Mucosa of rectum (tissue), 2 donors: Measurements from ENCODE around the gene LCP1.

Experiments
- H3K27ac ChIP-seq, 2 donors: one replicate each; pipeline ENCODE4 v1.7.0; 2013; ENCODE audit warnings: inconsistent platforms in 2 of 2, low read depth in 2 of 2, low read length in 2 of 2
- H3K27me3 ChIP-seq, 2 donors: one replicate each; pipeline ENCODE4 v1.7.0; 2013; ENCODE audit warnings: low read length in 2 of 2; ENCODE audit not compliant: control insufficient read depth in 2 of 2, insufficient read depth in 2 of 2
- H3K36me3 ChIP-seq, 2 donors: one replicate each; pipeline ENCODE4 v1.7.0; 2013; ENCODE audit warnings: low read length in 2 of 2; ENCODE audit not compliant: control insufficient read depth in 2 of 2, insufficient read depth in 2 of 2
- H3K4me1 ChIP-seq, 2 donors: one replicate each; pipeline ENCODE4 v1.7.0; 2013; ENCODE audit warnings: low read length in 2 of 2, mild to moderate bottlenecking in 1 of 2; ENCODE audit not compliant: control insufficient read depth in 2 of 2, insufficient read depth in 2 of 2
- H3K4me3 ChIP-seq, 2 donors: one replicate each; pipeline ENCODE4 v1.7.0; 2013; ENCODE audit warnings: low read length in 2 of 2
- H3K9ac ChIP-seq, 2 donors: one replicate each; pipeline ENCODE4 v1.7.0; 2013; ENCODE audit warnings: low read length in 2 of 2, low read depth in 1 of 2, mild to moderate bottlenecking in 1 of 2
- H3K9me3 ChIP-seq, 2 donors: one replicate each; pipeline ENCODE4 v1.7.0; 2013; ENCODE audit warnings: low read length in 2 of 2; ENCODE audit not compliant: control insufficient read depth in 2 of 2
- donor health status: healthy.
- donor health status: Normal muscosa, but diverticular disease.

The LCP1 gene

DNA sequence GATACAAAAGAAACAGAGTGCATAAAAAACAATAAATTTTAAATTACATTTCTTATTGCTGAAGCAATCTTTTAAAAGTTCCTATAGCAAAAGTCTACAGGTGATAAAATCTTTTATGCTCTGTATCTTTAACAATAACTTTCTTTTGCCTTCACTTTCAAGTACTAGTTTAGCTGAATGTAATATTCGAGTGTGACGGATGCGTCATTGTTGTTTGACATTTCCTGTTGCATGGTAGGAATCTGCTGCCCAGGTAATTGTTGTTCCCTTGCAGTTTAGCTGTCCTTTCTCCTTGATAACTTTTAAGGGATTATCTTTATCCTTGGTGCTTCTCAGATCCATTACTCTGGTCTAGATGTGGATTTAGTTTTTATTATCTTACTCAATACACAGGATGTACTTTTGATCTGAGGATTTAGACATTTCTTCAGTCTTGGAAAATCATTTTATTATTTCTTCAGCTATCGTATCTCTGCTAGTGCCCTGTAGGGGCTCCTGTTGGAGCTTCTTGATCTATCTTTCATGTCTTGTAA, 75.1 kb downstream of the LCP1 start:
- H3K36me3 ChIP-seq: no peaks in the 10 kb centered on the region
- H3K27me3 ChIP-seq: peaks cover 3 to 4% of the 10 kb centered on the region in 2 donors
- H3K9me3 ChIP-seq: no peaks in the 10 kb centered on the region
- no peaks in the 10 kb centered on the region for H3K4me1 ChIP-seq
- H3K4me3 ChIP-seq: no peak overlapping the region
- no peak overlapping the region for H3K9ac ChIP-seq
- no peak overlapping the region for H3K27ac ChIP-seq

DNA sequence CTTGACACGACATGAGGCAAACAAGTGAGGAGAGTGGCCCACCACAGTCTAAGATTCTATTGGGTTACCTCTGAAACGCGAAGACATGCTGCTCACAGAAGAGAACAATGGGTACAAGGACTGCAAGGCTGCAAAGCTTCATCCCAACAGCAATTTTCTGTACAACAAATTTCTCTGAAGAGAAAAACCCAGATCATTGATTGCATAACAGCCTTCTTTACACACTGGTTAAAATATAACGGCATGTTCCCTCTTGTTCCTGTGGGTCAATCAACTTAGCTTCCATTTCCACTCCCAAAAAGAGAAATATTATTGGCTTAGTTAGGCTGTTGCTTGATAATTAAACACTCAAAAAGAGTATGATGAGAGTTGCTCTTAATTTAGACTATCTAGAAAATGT, 77.1 kb downstream of the LCP1 start, which contains the start of gene CPB2:
TSS of gene CPB2 (minus strand) at position 166 of the 400 bp plus-strand sequence. CDS start at position 142, 24 bp downstream.
- H3K27me3 ChIP-seq: peaks cover 0 to 2% of the 10 kb centered on the region in 2 donors
- no peak within 1 kb of the TSS for H3K9ac ChIP-seq
- H3K27ac ChIP-seq: no peak within 1 kb of the TSS
- H3K4me1 ChIP-seq: no peaks in the 10 kb centered on the region
- H3K4me3 ChIP-seq: no peak within 1 kb of the TSS
- H3K36me3 ChIP-seq: no peaks in the 10 kb centered on the region
- no peaks in the 10 kb centered on the region for H3K9me3 ChIP-seq

DNA sequence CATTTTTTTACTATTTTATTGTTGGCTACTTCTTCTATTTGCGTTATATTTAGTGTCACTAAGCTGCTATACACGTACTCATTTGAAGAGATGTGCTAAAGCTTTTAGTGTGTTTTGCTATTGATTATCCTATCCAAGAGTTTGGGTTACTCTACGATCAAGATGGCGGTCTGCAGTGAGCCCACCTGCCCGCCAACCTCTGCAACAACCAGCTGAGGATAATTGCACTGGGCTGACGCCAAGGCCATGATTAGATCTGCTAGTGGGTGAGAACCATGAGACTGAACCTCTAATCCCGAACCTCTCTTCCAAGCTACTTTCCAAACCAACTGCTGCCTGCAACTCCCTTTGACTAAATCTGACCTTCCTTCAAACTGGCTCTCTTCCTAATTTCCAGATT, 78.9 kb downstream of the LCP1 start:
- no peaks in the 10 kb centered on the region for H3K4me1 ChIP-seq
- H3K9me3 ChIP-seq: no peaks in the 10 kb centered on the region
- no peaks in the 10 kb centered on the region for H3K36me3 ChIP-seq
- peaks cover 0 to 2% of the 10 kb centered on the region in 2 donors for H3K27me3 ChIP-seq
- H3K4me3 ChIP-seq: no peak overlapping the region
- H3K27ac ChIP-seq: no peak overlapping the region
- H3K9ac ChIP-seq: no peak overlapping the region

DNA sequence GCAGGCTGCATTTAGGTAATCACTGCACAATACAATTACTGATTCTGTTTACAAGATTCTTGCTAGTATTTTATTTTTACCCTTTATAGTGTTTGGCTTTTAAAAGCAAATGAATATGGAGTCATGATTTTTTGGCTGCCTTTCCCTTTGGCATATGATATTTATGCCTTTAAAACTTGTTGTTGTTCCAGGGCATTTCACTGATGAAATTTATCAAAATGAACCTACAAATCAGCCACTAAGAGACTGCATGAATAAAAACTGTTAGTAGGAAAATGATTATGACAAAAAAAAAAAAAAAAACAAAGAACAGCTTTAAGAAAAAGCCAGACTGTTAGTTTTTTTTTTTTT, 79.7 kb downstream of the LCP1 start:
- H3K9ac ChIP-seq: no peak overlapping the region
- no peaks in the 10 kb centered on the region for H3K4me1 ChIP-seq
- H3K27me3 ChIP-seq: peaks cover 0 to 2% of the 10 kb centered on the region in 2 donors
- no peaks in the 10 kb centered on the region for H3K9me3 ChIP-seq
- H3K36me3 ChIP-seq: no peaks in the 10 kb centered on the region
- no peak overlapping the region for H3K4me3 ChIP-seq
- H3K27ac ChIP-seq: no peak overlapping the region

DNA sequence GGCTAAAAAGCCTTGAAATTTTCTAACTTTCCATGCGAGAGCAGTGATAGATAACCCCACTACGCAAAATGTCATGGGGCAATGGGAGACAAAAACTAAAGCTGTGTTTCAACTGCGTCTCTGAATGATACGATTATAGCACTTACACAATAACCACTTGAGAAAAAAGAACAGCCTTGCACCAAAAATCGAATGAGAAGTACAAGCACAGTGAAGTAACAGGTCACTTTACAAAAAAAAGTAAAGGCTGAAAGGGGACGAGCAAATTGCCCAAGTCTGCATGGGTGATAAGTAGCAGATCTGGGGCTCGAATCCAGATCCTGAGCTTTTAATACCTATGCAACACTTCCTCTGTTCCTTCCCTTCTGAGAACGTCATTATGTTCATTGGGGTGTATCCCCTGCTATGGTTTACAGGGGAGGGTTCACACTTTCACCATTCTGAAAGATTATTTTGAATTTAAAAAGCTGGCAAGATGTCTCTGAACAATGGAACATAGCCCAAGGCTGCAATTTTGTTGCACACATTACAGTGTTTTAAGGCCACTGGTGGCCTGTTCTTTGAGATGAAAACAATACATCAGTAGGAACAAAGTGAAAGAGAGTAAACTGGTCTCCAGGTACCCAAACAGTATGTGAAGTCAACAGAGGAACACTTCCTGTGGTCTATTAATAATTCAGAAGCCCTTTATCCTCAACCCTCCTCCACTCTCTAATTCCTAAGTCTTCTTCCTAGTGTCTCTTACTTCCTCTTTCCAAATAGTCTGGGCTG, 80.3 kb downstream of the LCP1 start:
- peaks cover 0 to 2% of the 10 kb centered on the region in 2 donors for H3K27me3 ChIP-seq
- H3K9ac ChIP-seq: no peak overlapping the region
- H3K36me3 ChIP-seq: no peaks in the 10 kb centered on the region
- no peak overlapping the region for H3K4me3 ChIP-seq
- no peaks in the 10 kb centered on the region for H3K9me3 ChIP-seq
- H3K27ac ChIP-seq: no peak overlapping the region
- H3K4me1 ChIP-seq: no peaks in the 10 kb centered on the region

DNA sequence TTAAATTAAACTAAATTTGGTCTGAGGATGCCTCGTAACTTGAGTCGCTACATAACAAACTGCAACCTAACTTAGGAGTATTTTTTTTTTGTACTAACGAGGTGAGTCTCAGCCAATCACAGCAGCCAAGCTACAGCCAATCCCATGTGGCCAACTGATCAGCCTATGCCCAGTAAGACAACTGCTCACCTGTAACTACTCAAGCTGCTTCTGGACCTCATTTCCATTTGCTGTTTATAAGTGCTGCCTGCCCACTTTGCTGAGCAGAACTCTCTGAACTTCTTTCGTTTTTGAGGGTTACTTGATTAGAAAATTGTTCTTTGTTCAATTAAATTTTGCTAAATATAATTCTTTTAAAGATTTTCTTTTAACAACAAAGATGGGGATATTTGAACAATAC, 81.0 kb downstream of the LCP1 start:
- Histone ChIP-seq H3K27me3 (peaks cover 0 to 2% of the 10 kb centered on the region in 2 donors), H3K9me3 (no peaks in the 10 kb centered on the region), H3K27ac (no peak overlapping the region), H3K4me1 (no peaks in the 10 kb centered on the region), H3K9ac (no peak overlapping the region), H3K4me3 (no peak overlapping the region), H3K36me3 (no peaks in the 10 kb centered on the region)

DNA sequence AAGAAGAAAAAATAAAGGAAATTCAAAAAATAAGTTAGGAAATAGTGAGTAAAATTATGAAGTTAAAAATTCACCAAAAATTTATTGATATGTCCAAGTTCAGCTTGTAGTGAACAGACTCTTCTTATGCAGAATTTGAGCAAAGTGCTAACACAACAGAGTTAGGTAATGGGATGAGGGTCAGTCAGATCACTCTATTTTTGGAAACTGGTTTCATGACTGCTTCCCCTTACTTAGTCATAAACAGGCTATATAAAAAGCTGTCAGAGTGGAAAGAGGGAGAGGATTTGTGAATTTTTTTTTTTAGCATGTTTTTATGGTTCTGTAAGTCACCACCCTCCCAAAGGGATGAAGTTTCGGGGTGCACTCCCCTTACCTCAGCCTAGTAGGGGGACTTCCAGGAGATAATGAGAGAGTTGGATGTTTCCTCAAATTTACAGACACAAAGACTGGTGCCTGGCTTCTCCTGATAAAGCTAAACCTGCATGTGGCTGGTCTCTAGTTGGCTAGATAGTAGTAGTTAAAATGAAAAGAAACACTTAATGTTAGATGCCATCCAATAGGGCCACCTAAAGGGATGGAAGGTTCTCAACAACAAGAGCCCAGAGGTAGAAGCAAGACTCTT, 81.7 kb downstream of the LCP1 start:
- no peak overlapping the region for H3K27ac ChIP-seq
- no peak overlapping the region for H3K9ac ChIP-seq
- H3K36me3 ChIP-seq: no peaks in the 10 kb centered on the region
- H3K27me3 ChIP-seq: peaks cover 0 to 2% of the 10 kb centered on the region in 2 donors
- no peaks in the 10 kb centered on the region for H3K9me3 ChIP-seq
- no peaks in the 10 kb centered on the region for H3K4me1 ChIP-seq
- H3K4me3 ChIP-seq: no peak overlapping the region

DNA sequence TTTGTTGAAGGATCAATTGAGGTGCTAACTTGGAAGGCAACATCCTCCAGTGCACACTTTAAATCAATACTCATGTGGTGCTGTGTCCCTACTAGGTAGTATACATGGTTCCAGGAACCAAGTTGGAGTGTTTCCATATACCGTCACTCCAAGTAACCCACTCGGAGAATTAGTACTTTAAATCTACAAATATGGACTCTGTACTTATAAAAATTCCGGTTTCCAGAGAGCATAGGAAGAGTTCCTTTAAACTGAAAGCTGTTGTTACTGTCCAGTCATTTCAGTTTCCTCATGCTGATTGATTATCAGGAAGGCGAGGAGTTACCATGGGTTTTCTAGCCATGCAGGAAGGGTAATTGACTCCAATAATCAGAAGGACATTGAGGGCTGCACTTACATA, 84.3 kb downstream of the LCP1 start:
- no peaks in the 10 kb centered on the region for H3K36me3 ChIP-seq
- H3K27ac ChIP-seq: no peak overlapping the region
- H3K9ac ChIP-seq: no peak overlapping the region
- H3K4me3 ChIP-seq: no peak overlapping the region
- no peaks in the 10 kb centered on the region for H3K27me3 ChIP-seq
- H3K4me1 ChIP-seq: no peaks in the 10 kb centered on the region
- no peaks in the 10 kb centered on the region for H3K9me3 ChIP-seq

DNA sequence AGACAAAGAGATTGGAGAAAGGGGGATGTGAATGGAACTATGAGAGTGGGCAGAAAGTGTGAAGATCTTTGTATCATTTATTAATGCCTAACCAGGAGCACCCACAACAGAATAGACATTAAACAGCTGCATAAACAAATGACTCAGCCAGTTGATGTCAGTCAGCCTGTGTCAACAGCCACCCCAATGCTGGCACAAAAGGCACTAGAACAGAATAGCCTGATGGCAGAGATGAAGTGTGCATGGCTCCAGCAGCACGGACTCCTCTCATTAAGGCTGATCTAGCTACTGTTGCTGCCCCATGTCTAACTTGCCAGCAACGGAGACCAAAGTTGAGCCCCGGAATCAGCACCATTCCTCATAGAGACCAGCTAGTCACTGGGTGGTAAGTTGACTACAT, 85.0 kb downstream of the LCP1 start:
- Histone ChIP-seq H3K9ac (no peak overlapping the region), H3K4me3 (no peak overlapping the region), H3K9me3 (no peaks in the 10 kb centered on the region), H3K27me3 (no peaks in the 10 kb centered on the region), H3K27ac (no peak overlapping the region), H3K36me3 (no peaks in the 10 kb centered on the region), H3K4me1 (no peaks in the 10 kb centered on the region)

DNA sequence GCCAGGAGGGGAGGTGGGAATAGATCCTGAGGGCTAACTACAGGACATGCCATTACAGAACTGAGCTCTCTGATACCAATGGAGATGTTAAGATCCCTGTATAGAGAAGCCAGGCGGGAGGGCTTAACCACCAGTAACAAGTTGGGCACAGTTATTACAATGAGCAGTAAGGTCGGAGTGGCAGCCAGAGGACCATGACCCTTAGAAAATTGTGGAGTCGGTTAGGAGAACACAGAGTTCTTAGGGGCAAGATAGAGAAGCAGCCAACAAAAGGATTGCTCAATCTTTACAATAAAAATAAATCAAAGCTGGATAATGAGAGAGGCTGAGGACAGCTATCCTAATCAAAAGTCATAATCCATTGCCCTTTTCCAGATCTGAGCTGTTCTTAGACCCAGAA, 87.5 kb downstream of the LCP1 start:
- Histone ChIP-seq H3K36me3 (no peaks in the 10 kb centered on the region), H3K27ac (no peak overlapping the region), H3K4me3 (no peak overlapping the region), H3K4me1 (no peaks in the 10 kb centered on the region), H3K27me3 (no peaks in the 10 kb centered on the region), H3K9me3 (no peaks in the 10 kb centered on the region), H3K9ac (no peak overlapping the region)
